HG03432 (cell line): Measurements from ENCODE around the gene CHST13.

ENCODE experiments used
- ATAC-seq: cut with Tn5 transposase; IDR thresholded peaks from one replicate; pipeline ENCODE4 v1.9.1; 2021; ENCODE audit warnings: mild to moderate bottlenecking, moderate library complexity; ENCODE audit not compliant: unreplicated experiment

CHST13 gene, protein sequence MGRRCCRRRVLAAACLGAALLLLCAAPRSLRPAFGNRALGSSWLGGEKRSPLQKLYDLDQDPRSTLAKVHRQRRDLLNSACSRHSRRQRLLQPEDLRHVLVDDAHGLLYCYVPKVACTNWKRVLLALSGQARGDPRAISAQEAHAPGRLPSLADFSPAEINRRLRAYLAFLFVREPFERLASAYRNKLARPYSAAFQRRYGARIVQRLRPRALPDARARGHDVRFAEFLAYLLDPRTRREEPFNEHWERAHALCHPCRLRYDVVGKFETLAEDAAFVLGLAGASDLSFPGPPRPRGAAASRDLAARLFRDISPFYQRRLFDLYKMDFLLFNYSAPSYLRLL

GRCh38 chr3:126523745-126524428 lies at the start of gene CHST13:
TSS of gene CHST13 (plus strand) at chr3:126524155. CDS start at chr3:126524333, 178 bp downstream.
- no peak for ATAC-seq

DNA sequence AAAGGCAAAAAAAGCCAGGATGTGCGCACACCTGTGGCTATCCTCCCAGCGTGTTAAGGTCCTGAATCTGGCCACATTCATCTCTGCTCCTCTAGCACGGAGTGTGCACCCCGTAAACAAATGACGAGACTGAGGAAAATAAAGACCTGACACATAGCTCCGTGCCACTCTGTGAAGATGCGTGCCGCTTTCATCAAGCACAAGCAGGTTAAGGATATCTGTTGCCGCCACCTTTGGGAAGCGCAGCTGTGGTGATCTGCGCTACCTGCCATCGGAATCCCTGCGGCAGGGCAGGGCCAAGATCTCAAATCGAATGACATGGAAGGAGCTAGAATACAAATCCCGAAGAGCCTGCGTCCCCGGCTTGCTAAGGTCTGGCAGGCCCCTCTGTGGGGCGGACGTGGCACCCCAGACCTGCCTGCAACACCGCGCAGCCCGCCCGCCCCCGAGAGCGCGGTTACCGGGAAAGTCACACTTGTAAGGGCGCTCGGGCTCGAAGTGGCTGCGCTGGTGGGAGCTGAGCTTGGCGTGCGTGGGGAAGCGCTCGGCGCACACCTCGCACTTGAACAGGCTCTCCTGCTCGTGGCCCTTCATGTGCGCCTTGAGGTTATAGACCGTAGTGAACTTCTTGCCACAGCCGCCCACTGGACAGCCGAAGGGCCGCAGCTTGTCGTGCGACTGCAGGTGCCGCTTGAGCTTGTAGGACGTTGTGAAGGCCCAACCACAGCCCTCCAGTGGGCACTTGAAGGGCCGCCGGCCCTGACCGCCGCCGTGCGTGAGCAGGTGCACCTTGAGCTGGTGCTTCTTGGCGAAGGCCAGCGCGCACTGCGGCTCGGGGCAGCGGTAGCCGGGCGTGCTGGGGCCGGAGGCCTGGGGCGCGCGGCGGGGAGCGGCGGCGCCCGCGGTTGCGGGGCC lies 49.2 kb upstream of the CHST13 start:
- ATAC-seq = peak; percentile 5

- peak; percentile 85 for ATAC-seq
Observed at GRCh38 chr3:126475413-126476114, 48.4 kb upstream of the CHST13 start, which contains the start of gene ZXDC. TSS of gene ZXDC (minus strand) at chr3:126475891. CDS start at chr3:126475865, 26 bp downstream.

DNA sequence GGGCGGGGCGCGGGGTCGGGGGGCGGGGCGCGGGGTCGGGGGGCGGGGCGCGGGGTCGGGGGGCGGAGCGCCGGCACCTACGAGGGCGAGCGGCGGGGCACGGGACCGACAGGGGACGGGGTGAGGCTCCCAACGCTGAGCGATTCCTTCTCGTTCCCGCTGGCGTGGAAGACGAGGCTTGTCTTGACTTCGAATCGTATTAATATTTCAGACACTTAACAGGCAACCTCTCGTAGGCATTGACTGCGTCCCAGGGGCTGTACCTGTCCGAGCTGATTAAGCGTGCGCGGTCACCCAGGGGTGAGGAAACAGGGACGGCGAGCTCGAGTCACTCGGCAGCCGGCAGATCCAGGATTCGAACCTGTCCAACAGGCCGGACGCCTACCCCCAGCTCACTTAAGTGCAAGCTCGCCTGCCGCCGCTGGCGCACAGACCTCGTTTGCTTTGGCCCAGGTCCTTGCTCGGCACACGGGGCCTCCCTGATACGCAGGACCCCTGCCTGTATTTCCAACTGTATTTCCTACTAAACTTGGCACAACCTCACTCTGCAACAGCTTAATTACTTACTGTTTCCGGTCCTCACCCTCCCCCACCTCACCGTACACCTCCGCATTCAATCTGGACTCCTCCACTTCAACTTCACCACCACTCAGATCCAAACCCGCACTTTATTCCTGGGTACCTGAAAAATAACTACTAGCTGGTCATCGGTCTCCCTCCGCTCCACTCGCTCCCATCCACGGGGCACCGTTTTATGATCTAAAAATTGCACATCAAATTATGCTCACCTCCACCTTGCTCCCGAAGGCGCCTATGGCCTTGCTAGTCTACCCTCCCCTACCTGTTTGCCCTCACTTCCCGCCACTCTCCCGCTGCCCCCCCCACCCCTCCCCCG lies 47.5 kb upstream of the CHST13 start:
- peak; percentile 20 for ATAC-seq

GRCh38 chr3:126477061-126477380 lies 46.9 kb upstream of the CHST13 start:
- ATAC-seq = no peak

- ATAC-seq = no peak
Observed at GRCh38 chr3:126478581-126479310, 45.2 kb upstream of the CHST13 start.

DNA sequence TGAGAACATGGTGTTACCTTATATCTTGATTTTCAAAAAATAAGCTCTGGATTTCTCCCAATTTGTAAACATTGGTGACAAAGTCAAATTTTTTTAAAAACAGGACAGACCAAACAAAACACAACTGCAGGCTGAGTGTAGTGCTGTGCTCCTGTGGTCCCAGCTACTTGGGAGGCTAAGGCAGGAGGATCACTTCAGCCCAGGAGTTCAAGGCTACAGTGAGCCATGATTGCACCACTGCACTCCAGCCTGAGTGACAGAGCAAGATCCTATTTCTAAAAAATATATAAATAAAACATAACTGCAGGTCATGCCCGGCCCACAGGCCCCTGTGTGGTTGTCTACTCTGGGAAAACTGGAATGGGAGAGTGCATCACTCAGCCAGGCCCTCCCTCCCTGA lies 44.3 kb upstream of the CHST13 start:
- ATAC-seq = no peak

DNA sequence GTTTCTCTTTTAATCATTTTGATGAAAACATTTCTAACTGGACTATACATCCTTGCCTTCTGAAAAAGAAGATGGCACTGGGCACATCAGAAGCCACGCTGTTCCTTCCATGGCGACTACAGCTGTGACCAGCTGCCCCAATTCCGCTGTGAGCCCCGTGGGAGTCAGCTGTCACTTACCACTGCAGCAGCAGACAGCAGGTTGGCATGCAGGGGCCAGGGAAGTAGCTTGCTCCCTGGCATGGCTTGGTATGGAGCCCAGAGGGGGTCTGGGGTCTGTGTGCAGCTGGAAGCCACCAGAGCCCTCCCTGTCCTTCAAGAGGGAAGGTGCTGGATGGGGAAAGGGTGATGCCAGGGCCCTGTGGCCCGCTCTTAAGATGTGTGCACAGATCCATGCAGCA lies 43.7 kb upstream of the CHST13 start:
- ATAC-seq = no peak

GRCh38 chr3:126480861-126481260 lies 43.1 kb upstream of the CHST13 start:
- no peak for ATAC-seq

DNA sequence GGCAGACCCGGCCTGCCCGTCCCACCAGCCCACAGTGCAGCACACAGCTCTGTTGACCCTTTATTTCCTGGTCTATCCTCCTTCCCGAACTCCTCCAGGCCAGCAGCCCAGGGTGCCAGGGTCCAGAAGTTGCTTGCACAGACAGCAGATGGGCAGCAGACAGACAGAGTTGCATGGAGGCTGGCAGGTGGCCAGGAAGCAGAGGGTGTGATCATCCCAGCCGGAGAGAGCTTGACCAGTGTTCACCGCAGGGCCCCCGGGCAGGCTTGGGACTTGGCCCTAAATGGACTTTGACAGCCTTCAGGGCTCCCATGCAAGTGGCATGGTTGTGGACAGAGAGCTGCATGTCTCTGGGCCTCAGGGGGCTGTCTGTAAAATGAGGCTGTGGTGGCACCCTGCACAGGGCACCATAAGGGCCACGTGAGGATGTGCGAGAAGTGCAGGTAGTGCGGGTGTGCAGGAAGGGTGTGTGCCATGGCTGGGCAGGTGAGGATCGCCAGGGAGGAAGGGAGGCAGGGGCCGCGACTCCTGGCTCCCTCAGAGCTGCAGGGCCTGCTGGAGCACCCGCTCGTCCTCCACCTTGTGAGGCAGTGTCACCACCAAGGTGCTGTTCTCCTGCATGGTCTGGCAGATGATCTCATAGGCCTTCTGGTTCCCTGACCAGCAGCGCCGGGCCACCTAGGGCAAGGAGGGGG lies 42.0 kb upstream of the CHST13 start:
- no peak for ATAC-seq

DNA sequence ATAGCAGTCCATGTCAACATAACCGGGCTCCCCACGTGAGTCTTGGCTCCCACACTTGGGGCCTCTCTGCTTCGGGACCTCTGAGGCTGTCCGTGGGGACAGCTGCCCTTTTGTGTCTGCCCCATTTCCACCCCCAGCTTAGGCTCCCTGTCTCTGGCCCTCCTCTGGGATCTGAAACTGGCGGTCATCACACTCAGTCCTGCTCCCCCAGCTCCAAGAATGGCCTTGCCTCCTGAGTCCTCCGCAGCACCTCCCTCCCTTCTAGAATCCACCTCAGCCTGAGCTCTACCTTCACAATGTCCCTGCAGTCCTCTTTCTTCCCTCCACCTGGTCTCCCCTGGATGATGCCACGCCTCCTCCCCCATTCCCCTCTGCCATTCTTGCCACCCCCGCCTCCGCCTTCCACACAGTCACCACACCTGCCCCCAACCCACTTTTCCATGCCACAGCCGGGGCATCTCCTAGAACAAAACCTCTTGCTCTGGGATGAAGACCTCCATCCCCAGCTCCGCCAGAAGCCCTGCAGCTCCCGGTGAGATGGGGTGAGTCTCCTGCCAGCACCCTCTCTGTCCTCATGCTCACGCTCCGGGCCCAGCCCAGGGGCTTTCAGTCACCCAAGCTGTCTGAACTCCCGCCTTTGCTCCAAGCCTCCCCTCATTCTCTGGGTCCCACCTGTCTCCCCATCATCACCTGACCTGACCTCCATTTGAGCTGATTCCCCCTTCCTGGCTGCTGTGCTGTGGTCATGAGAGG lies 41.3 kb upstream of the CHST13 start:
- no peak for ATAC-seq

GRCh38 chr3:126483321-126483761 lies 40.6 kb upstream of the CHST13 start:
- ATAC-seq = no peak

- no peak for ATAC-seq
Observed at GRCh38 chr3:126484148-126484547, 39.8 kb upstream of the CHST13 start.

- ATAC-seq = no peak
Observed at GRCh38 chr3:126484662-126485061, 39.3 kb upstream of the CHST13 start.

DNA sequence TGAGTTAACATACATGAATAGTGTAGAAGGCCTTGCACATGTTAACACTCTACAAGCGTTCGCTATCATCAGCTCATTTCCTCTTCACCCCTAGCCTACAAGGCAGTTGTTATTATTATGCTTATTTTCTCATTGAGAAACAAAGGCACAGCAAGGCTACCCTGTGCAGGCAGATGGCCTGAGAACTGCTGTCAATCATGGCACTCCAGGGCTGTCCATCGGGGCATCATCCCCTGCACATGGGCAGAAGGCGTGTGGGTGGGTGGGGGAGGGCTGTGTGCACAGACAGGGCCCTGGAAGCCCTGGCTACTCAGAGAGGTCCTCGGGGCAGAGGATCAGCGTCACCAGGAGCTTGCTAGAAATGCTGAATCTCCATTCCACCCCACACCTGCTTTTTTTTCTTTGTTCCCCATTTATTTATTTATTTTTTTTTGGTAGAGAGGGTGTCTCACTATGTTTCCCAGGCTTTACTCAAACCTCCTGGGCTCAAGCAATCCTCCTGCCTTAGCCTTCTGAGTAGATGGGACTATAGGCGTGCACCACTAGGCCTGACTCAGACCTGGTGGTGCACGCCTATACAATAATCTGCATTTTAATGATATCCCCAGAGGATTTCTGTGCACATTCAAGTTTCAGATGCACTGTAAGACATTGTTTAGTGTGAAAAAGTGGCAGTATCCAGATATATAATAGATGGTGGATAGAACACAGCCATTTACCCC lies 38.6 kb upstream of the CHST13 start:
- ATAC-seq = no peak

DNA sequence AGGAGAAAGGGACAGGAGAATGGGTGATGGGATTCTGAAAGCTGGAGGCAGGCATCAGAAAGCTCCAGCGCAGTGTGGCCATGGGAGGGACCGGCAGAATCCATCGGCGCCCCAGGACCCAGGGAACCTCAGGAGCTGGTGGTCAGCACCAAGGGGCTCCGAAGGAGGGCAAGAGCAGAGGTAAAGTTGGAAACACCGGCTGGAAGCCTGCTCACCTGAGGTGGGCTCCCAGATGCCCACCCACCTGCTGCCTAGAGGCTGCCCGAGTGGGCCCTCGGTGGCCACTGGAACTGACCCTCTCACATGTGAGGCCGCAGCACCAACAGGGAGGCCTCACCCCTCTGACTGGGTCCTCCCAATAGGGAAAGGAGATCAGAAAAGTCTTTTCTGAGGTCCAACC lies 38.0 kb upstream of the CHST13 start:
- ATAC-seq = no peak

DNA sequence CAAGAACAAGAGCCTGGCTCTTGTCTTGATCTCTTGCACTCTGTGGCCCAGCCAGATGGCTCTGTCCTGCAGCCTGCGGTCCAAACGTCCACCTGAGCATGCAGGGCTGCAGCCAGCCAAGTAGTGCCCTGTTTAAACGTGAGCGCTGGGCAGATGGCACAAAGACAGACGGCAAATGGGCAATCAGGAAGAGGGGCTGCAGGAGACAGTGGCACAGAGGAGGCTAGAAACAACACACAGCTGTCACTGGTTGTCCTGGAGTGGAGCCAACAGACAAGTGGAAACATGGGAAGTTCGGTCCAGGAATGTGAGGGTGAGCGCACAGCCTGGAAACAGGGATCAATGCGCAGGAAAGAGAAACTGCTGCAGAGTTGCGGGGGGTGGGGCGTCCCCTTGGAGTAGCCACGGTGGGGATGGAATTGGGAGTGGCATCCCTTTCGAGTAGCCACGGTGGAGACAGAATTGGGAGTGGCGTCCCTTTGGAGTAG lies 37.6 kb upstream of the CHST13 start:
- no peak for ATAC-seq
